Renal cortex interstitium (tissue), 11 donors: Measurements from ENCODE around the gene APP. TPM values are rescaled to one million over a fixed set of nuclear protein-coding genes. Genes with fewer than 3 reads are reported as not detected.

Experiments
- DNase-seq, 11 donors: peaks; one replicate each; pipeline ENCODE4 v3.0.0-alpha.2; 2013; ENCODE audit warnings: low read depth in 9 of 11, low spot score in 4 of 11; ENCODE audit errors: extremely low read depth in 1 of 11
- polyA plus RNA-seq, 3 donors: library from polyadenylated mRNA; unstranded; fragments of 120-200 nt; gene quantifications; one replicate each; pipeline ENCODE4 v1.2.1, GENCODE V29; 2013; ENCODE audit not compliant: insufficient read length in 3 of 3

APP gene
- polyA plus RNA-seq, 3 donors: 826 to 910 (median 861) TPM

DNA sequence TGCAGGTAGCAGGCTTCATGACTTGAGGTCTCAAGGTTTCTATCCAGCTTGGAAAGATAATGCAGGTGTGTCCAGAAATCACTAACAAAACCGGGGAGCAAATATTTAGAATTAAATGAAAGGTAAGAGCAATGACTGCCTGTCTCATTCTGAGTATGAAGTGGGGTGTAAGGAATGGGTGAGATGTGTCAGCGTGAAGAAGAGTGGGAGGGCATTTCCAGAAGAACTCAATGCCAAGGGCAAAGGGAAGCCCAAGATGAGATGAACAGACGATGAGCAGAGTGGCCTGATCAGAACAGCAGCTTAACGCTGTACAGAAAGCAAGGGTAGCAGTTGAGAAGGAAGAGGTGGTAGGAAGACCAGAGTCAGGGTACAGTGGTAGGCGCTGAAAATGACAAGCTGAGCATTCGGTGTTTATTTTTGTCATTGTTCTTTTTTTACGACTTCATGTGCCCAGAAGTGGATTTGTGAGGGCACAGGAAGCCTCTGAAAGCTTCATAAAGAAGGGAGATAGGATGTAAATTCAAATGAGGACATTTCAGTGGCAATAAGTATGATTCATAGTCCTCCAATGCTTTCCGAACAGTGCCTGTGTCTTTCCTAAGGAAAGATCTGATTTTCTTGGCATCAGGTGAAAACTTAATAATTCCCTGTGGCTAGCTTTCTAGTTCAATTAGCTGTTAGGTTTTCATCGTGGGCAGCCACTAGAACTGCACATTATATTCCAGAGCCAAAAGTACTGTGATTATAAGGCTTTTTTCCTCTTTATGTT is 190.5 kb downstream of the APP start:
- DNase-seq: no peak

- no peak for DNase-seq
Measured at GRCh38 chr21:25977068-25977611, 193.4 kb downstream of the APP start.

GRCh38 chr21:25974964-25975363 is 195.6 kb downstream of the APP start:
- DNase-seq: no peak

DNA sequence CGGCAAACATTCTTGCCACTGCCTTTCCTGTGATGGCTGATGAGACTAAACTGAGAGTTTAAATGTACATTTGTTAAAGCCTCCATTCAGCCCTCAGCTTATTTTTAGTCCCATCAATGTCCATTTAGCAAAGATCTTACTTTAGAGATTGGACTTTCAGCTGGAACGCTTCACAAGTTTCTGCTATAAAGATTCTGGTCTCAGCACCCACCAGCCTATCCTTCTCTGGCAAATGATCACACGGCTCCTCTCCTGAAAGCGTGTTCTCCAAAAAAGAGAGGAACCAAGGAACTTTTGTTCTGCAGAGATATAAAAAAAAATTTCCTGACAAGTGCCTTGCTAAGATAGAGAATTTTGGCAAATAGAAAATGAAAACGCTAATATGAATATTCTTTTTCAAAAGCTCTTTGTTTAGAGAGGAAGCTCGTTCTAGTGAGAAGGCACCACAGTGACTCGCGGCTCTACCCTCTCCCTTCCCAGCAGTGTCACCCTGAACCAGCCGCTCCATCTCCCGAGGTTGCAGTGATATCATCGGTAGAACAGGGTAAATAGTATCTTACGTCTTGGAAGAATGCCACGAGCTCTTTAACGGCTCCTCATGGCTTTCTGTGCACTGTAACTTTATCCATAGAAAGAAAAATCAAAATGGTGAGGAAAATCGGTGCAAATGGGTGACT is 200.2 kb downstream of the APP start:
- no peak for DNase-seq

- DNase-seq: no peak
Measured at GRCh38 chr21:25967901-25968438, 202.6 kb downstream of the APP start.

- peak in 1 of 11 donors; percentile 15 for DNase-seq
Measured at GRCh38 chr21:25967181-25967900, 203.2 kb downstream of the APP start.

DNA sequence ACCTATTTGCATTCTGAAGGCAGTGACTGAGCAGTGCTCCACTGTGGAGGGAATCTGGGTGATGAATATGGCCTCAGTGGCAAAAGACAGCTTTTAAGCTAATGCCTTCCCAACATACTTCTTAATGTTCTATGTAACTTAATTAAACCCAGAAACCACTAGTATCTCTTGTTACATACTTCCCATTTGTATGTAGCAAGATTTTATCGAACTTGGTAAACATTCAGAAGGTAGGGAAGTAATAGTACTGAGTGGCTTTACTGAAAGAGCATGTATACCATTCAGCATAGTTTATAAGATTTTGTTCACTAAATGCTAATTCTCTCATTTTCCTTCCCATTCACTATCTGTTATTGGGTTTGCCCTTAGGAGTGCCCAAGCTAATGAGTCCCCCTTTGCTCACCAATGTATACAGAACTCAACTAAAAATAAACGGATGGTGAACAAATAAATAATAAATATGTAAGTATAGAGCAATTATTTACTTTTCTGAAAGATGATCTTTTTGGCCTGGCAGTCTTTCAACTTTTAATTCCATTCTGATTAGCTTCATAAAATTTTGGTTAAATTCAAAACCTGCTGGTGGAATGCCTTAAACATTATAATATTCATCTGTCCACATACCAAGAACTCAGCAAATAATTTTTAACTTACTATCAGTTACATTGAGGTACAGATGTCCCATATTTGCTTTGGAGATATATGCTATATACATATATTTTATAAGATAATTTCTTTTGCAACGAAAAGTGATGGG is 204.4 kb downstream of the APP start:
- no peak for DNase-seq

- DNase-seq: no peak
Measured at GRCh38 chr21:25964926-25965325, 205.6 kb downstream of the APP start.

DNA sequence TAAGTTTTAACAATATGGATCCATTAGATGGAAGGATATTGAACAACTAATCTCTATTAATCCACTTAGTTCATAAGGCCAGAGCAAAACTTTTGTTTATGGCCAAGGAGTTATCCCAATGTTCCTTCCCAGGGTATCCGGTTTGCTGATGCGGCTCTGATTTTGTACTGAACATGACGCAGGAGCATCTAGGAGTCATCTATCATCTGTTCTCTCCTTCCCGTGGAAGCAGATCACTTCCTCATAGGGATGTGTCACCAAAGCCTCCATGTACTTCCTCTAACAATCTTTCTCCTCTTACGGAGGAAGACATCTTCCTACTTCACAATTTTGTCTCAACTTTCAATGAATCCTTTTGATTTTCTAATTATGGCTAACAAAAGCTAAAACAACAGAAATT is 206.6 kb downstream of the APP start:
- DNase-seq: peak in 2 of 11 donors; percentile 18 to 31

- peak in 1 of 11 donors; percentile 12 for DNase-seq
Measured at GRCh38 chr21:25963181-25963580, 207.4 kb downstream of the APP start.

- no peak for DNase-seq
Measured at GRCh38 chr21:25961042-25961441, 209.5 kb downstream of the APP start.

DNA sequence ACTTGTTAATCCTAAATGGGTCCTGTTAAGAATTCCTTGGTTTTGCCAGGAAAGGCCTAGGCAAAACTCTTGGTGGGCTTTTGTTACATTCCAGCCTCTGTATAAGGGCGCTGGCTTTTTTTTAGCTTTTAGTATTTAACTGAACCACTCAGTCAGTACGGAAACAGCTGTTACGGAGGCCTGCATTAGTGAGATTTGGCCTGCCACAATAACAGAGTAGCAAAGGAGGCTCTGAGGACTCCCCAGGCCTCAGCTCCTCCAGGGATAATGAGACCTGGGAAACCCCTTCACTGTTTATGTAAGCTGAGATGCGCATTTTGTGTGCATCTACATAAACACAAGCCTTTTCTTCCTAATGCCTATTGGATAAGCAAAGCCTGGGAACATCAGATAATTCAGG is 210.2 kb downstream of the APP start:
- no peak for DNase-seq

DNA sequence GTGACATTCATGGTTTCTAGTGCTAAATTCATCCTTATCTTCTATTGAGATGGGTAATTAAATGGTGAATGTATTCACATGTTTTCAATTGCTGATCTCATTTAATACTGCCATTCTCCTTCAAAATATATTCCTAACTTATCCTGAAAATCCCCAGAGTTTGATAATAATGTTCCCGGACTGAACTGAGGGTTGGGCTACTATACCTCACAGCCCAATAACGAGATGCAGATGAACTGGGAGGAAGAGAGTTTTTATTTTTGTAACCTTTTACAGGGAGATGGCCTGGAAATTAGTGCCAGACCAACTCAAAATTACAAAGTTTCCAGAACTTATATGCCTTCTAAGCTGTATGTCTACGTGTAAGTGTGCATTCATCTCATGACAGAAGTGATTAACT is 210.8 kb downstream of the APP start:
- DNase-seq: no peak

- DNase-seq: no peak
Measured at GRCh38 chr21:25956993-25957714, 213.4 kb downstream of the APP start.

GRCh38 chr21:25955646-25956045 is 214.9 kb downstream of the APP start:
- DNase-seq: no peak

DNA sequence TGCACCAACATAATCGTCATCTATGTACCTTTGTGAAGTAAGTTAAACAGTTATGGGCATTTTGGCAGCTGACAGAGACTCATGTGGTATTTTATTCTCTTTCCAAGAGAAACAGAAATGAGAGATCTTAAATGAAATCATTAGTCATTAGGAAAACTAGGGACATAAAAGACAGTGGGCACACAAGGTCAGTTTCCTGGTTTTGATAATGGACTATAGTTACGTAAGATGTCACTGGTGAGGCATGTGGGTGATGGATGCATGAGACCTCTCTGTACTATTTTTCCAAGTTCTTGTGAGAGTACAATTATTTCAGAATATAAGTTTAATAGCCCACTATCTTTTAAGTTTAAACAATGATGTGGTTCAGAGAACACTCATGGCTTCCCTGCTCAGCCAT is 216.9 kb downstream of the APP start:
- no peak for DNase-seq

DNA sequence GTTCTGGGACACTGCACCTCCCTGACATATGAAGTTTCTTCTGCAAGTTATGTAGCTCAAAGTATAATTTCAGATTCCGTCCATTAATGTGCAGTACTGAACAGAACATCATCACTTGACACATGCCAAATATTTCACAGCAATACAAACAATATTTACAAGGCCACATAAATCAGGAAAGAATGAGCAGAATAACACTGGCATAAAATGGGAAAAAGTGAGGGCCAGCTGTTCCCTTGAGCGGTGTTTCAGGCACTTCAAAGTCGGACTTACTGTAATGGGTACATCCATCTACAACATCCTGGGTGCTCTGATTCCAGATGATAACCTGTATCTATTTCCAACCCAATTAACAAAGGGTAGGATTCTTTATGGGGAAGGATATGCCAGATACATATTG is 217.4 kb downstream of the APP start:
- DNase-seq: no peak

- DNase-seq: no peak
Measured at GRCh38 chr21:25952306-25952705, 218.3 kb downstream of the APP start.
